Left lung (tissue), 10 donors: ENCODE data around the gene CIRBP. TPM values are rescaled to one million over a fixed set of nuclear protein-coding genes. Genes with fewer than 3 reads are reported as not detected.
A peak's percentile ranks its signal among the peaks of the same experiment; 100 is the strongest.

ENCODE experiments used
- ATAC-seq: fragments of 200-7000 bp; cut with Tn5 transposase; one replicate; pipeline ENCODE4 v1.9.1; 2020; ENCODE audit warnings: moderate library complexity
- DNase-seq, 4 donors: peaks; one replicate each; pipeline ENCODE4 v3.0.0-alpha.2; 2013 to 2020
- H3K27ac ChIP-seq, 2 donors: fragments of 200-600 bp; sonication (generic) in 1 of 2; one replicate each; pipeline versions ENCODE4 v1.5.0 to v1.8.0; 2020 to 2021
- H3K27me3 ChIP-seq, 2 donors: fragments of 200-600 bp; sonication (generic) in 1 of 2; one replicate each; pipeline versions ENCODE4 v1.5.0 to v1.8.0; 2020 to 2021
- H3K36me3 ChIP-seq, 2 donors: fragments of 200-600 bp; sonication (generic) in 1 of 2; one replicate each; pipeline versions ENCODE4 v1.5.0 to v1.8.0; 2020 to 2021
- H3K4me1 ChIP-seq, 2 donors: fragments of 200-600 bp; one replicate each; pipeline ENCODE4 v1.8.0; 2021
- H3K4me3 ChIP-seq, 2 donors: fragments of 200-600 bp; sonication (generic) in 1 of 2; one replicate each; pipeline versions ENCODE4 v1.5.0 to v1.8.0; 2020 to 2021; ENCODE audit warnings: mild to moderate bottlenecking in 1 of 2
- H3K9me3 ChIP-seq, 2 donors: fragments of 200-600 bp; sonication (generic) in 1 of 2; one replicate each; pipeline versions ENCODE4 v1.5.0 to v1.8.0; 2020 to 2021
- intact Hi-C, 2 donors: fragments of 100-400 bp; cut with DNase I; formaldehyde crosslinking; loops; one replicate each; pipeline versions ENCODE4 v1.11.2 to v1.14.2; 2022
- polyA plus RNA-seq, 6 donors: library from polyadenylated mRNA; unstranded; fragments of 120-200 nt; gene quantifications; one replicate each; pipeline ENCODE4 v1.2.1, GENCODE V29; 2013; ENCODE audit not compliant: insufficient read length in 6 of 6
- total RNA-seq, 2 donors: library from RNA; stranded (reverse); fragmentation: NEBNext Ultra II Directional; extraction: Animal tissue kit (Norgen Biotek cat#: 25700); gene quantifications; one replicate each; pipeline ENCODE4 v1.2.1, GENCODE V29; 2021
- TF ChIP-seq, protein P1 (sequence below), 2 donors: fragments of 200-600 bp; sonication (generic) in 1 of 2; IDR thresholded peaks; one replicate each; pipeline versions ENCODE4 v1.5.0 to v1.8.0; 2021; ENCODE audit warnings: antibody characterized with exemption in 2 of 2
- donor health status: DM: no; HTN: yes; CAD: no.
- donor health status: DM: no; HTN: no; CAD: no.

Gene CIRBP
- total and polyA plus RNA-seq, 8 donors, result 220 to 1,079 (median 949) TPM

DNA sequence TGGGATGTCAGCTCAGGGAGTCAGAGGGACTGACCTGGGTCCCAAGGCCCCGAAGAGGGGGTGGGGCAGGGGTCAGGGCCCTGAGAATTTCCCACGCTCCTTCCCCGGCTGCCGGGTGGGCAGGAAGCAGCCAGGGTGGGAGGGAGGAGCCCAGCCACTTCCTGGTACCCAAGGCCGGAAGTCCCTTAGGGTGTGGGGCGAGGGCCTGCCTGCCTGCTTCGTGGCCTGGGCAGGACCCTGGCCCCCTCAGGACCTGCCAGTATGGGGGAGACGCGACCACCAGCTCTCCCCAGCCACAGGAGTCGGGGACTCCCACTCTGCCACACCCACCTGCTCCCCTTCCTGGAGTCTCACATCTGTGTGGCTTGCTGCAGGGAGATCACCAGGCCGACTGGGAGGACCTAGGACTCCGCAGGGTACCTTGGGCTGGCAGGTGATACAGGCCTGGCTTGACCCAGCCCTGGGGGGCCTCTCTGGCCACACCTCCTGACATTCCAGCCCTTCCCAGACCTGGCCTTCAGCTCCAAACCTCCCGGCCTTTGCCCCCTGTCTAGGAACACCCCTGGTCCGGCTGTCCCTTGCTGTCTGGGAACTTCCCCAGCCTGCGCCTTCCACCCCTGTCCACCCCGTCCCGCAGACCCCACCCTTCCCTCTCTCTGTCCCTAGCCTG is 9.8 kb upstream of the CIRBP start:
- ATAC-seq, result peak; percentile 4
- intact Hi-C loops, result no loop called here
- Histone ChIP-seq H3K36me3 (peaks cover 9 to 45% of the 10 kb centered on the region in 2 donors), H3K27me3 (no peaks in the 10 kb centered on the region), H3K9me3 (no peaks in the 10 kb centered on the region), H3K4me3 (peak overlapping the region in 1 of 2 donors; percentile 68), H3K27ac (peak overlapping the region; percentile 93 to 99), H3K4me1 (peaks cover 50 to 97% of the 10 kb centered on the region in 2 donors)
- TF ChIP-seq, protein P1, sequence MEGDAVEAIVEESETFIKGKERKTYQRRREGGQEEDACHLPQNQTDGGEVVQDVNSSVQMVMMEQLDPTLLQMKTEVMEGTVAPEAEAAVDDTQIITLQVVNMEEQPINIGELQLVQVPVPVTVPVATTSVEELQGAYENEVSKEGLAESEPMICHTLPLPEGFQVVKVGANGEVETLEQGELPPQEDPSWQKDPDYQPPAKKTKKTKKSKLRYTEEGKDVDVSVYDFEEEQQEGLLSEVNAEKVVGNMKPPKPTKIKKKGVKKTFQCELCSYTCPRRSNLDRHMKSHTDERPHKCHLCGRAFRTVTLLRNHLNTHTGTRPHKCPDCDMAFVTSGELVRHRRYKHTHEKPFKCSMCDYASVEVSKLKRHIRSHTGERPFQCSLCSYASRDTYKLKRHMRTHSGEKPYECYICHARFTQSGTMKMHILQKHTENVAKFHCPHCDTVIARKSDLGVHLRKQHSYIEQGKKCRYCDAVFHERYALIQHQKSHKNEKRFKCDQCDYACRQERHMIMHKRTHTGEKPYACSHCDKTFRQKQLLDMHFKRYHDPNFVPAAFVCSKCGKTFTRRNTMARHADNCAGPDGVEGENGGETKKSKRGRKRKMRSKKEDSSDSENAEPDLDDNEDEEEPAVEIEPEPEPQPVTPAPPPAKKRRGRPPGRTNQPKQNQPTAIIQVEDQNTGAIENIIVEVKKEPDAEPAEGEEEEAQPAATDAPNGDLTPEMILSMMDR (IDR thresholded peaks at IDR 0.05), result no peak
- DNase-seq, result peak in 2 of 4 donors; percentile 82 to 92

DNA sequence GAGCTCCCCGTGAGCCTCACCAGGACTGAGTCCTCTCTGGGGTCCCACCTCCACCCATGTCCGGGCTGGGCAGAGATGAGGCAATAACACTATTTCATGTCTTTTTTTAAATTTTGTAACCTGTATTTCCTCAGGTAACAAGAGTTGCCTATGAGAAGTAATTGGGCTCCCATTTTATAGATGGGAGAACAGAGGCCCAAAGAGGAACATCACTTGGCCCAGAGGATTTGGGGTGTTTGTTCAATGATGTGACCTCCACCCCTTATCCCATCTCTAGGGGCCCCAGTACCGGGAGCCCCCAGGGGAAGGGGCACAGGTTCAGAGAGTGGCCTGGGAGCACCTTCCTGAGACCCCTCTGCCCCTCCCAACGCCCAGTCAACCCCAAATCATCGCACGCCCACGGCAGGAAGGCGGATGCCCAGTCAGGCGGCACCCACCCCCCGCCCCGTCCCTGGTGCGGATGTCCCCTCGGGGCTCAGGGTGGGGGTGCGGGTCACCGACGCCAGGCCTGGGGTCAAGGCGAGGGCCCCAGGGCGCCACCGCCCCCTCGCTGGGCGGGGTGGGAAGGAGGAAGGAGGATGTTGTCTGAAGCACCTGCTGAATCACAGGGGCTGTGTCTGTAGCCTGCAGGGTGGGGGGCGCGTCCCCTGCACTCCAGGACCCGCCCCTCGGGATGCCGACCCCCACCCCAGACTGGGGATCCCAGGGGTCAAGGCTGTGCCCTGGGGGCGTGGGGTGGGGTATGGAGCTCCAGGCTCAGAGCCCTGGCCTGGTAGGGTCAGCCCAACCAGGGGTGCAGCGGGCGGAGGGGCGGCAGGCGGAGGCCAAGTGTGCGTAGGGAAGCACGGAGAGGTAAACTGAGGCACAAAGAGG is 9.0 kb upstream of the CIRBP start:
- ATAC-seq, result no peak

DNA sequence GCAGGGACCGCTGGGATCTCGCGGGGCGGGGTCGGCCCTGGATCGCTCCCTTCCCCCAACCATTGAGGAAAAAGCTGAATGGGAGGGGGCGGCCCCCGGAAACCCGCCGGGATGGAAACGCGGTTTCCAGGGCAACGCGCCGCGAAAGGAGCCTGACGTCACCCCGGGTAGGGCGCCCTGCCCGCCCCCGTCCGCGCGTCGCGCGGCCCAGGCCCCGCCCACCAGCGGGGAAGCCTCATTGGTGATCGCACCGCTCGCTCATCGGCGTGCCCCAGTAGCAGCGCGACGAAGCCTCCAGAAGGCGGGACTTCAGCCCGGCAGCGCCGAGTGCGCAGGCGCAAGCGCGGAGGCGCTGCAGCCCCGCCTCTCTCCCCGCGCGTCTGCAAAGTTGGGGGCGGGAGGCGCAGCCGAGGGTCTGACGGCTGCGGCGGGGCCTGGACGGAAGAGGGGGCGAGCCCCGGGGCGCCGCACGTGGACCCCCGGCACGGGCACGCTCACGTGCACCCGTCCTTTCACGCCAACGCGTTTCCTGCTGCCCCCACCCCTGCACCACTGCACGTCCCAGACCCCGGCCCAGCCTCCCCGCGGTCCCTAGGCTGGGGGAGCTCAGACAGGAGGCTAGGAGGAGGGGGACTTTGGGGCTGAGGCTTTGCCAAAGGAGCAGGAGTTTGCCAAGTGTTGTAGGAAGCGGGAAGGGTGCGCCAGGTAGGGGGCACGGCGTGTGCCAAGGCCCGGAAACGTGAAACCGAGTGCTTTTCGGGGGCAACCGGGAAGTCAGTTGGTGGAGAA is 8.2 kb upstream of the CIRBP start:
- DNase-seq, result peak; percentile 96 to 99 (median 97)
- Histone ChIP-seq H3K36me3 (peaks cover 0 to 29% of the 10 kb centered on the region in 2 donors), H3K4me3 (peak overlapping the region; percentile 59 to 68), H3K27ac (peak overlapping the region; percentile 93 to 99), H3K4me1 (peaks cover 50 to 97% of the 10 kb centered on the region in 2 donors), H3K9me3 (no peaks in the 10 kb centered on the region), H3K27me3 (no peaks in the 10 kb centered on the region)
- peak; percentile 77 for ATAC-seq
- TF ChIP-seq, protein P1 (IDR thresholded peaks at IDR 0.05), result no peak
- intact Hi-C loops, result no loop called here

More for the DNA sequence above, 9.0 kb upstream of the CIRBP start:
- peaks cover 7 to 38% of the 10 kb centered on the region in 2 donors for H3K36me3 ChIP-seq
- peak overlapping the region; percentile 11 to 68 for H3K4me3 ChIP-seq
- H3K9me3 ChIP-seq, result no peaks in the 10 kb centered on the region
- H3K4me1 ChIP-seq, result peaks cover 50 to 97% of the 10 kb centered on the region in 2 donors
- no peaks in the 10 kb centered on the region for H3K27me3 ChIP-seq
- DNase-seq, result peak in 2 of 4 donors; percentile 64 to 91
- H3K27ac ChIP-seq, result peak overlapping the region; percentile 93 to 99
- TF ChIP-seq, protein P1 (IDR thresholded peaks at IDR 0.05), result no peak
- intact Hi-C loops, result no loop called here

DNA sequence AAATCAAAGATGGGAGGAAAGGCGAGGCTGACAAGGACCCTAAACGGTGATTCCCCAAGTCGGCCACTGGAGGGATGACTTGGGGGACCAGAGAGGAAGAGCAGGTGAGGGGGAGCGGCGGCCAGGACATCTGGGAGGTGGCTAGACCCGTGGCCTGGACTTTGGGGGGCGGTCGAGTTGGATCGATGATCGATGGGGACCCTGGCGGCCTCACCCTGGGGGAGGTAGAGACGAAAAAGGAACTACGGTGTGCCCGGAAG is 7.7 kb upstream of the CIRBP start:
- intact Hi-C loops, result no loop called here
- ATAC-seq (no peak), DNase-seq (no peak)
- TF ChIP-seq, protein P1 (IDR thresholded peaks at IDR 0.05), result no peak
- H3K9me3 ChIP-seq, result no peaks in the 10 kb centered on the region
- peak overlapping the region; percentile 59 to 68 for H3K4me3 ChIP-seq
- H3K27ac ChIP-seq, result peak overlapping the region; percentile 93 to 99
- H3K36me3 ChIP-seq, result peaks cover 0 to 24% of the 10 kb centered on the region in 2 donors
- H3K27me3 ChIP-seq, result no peaks in the 10 kb centered on the region
- H3K4me1 ChIP-seq, result peaks cover 56 to 97% of the 10 kb centered on the region in 2 donors
